ENCODE results near the gene TPPP2.

GRCh38 chr14:21024585-21025370 is 5.2 kb upstream of the TPPP2 start, which contains the start of gene NDRG2:
- TF ChIP-seq CTCF (IDR thresholded peaks at IDR 0.05) (no peak), POLR2A (IDR thresholded peaks at IDR 0.05) (peak; percentile 47), POLR2AphosphoS5 (IDR thresholded peaks at IDR 0.05) (peak in 1 of 3 donors; percentile 71)
